ENCODE measurements around the gene CDS2.

DNA sequence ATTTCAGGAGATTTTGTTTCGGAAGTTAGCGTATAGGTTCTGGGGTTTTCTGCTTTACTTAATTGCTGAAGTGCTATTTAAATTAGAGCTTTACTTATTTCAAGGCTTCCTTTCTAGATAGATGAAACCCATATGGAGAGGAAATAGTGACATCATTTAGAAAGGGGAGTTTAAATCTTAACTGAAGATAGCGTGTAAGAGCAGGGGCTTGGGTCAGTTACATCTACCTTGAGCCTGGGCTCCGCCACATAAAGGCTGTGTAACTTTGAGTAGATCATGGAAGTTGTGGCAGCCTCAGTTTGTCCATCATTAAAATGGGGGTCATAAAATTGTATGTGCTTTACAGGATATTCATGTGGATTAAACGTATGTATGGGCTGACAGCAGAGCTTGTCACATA is 4.7 kb downstream of the CDS2 start:
- TF ChIP-seq RAD21 (conservative IDR thresholded peaks at IDR 0.05) (no peak), POLR2AphosphoS5 (IDR thresholded peaks at IDR 0.05) (no peak), EZH2 (IDR thresholded peaks at IDR 0.05; ENCODE audit: borderline replicate concordance, insufficient read depth, low read length, poor library complexity, severe bottlenecking) (no peak), CTCF (IDR thresholded peaks at IDR 0.05; ENCODE audit: poor library complexity, severe bottlenecking) (no peak), SMC3 (conservative IDR thresholded peaks at IDR 0.05; ENCODE audit: poor library complexity) (no peak), TAF1 (IDR thresholded peaks at IDR 0.05; ENCODE audit: low read depth) (no peak), EP300 (conservative IDR thresholded peaks at IDR 0.05; ENCODE audit: poor library complexity, severe bottlenecking) (no peak), MXI1 (conservative IDR thresholded peaks at IDR 0.05; ENCODE audit: poor library complexity, severe bottlenecking) (no peak)
